Activated effector memory CD4-positive, alpha-beta T cell treated with Interleukin-2 at 50 U/mL for 16 hours (primary cell): ENCODE measurements around the gene ACOT7.

Source experiments
- DNase-seq: peaks from one replicate; pipeline ENCODE4 v3.0.0-alpha.2; 2020

Gene ACOT7

GRCh38 chr1:6424000-6424565 is 30.5 kb upstream of the ACOT7 start:
- no peak for DNase-seq

DNA sequence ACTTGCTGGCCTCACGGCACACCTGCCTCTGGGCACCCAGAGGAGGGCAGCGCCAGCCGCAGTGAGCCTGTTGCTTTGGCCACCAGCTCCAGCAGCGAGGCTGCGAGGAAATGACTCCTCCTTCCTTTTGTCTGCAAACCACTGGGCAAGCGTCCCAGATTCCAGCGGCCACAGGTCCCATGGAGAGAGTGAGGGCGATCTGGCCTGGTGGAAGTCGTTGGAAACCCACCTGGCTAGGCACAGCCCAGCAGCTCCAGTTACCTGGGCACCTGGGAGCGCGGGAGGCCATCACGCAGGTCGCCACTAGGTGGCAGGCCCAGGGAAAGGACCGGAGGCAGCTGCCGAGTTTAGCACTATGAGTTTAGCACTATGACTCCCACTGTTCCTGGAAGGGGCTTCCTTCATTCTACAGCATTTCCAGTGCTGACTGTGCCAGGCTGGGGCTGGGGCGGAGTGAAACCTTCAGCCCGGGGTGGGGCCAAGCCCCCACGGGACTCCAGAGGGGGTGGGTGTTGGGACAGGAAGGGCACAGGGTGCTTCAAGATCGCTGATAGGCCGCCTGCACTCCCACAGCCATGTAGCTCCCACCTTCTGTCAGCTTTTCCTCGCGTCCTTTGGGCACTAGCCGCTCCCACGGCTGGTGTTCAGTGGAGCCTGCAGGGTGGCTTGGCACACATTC is 29.9 kb upstream of the ACOT7 start:
- peak; percentile 64 for DNase-seq

DNA sequence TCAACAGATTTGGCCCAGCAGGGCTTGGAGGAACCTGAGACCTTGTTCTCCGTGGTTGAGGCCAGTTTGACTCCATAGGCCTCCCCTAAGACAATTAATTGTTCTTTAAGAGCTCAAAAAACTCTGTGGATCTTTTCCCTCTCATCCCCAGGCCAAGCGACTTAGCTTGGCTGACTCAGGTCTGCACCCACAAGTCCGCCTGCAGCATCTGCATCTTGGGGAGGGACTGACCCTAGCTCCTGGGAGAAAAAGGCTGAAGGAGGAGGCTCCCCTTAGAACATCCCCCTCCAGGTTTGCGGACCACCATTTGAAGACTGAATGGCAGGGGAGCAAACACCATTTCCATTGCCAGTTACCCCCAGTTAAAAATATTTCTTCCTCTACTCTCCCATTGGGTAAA is 27.7 kb upstream of the ACOT7 start:
- no peak for DNase-seq

- no peak for DNase-seq
Measured at GRCh38 chr1:6420454-6421042, 27.0 kb upstream of the ACOT7 start.

- DNase-seq = no peak
Measured at GRCh38 chr1:6419804-6420453, 26.4 kb upstream of the ACOT7 start, which contains the start of gene HES2. Gene HES2 (minus strand): TSS chr1:6419919. CDS start chr1:6419820, 99 bp downstream.

GRCh38 chr1:6419397-6419803 is 25.8 kb upstream of the ACOT7 start:
- DNase-seq = no peak

DNA sequence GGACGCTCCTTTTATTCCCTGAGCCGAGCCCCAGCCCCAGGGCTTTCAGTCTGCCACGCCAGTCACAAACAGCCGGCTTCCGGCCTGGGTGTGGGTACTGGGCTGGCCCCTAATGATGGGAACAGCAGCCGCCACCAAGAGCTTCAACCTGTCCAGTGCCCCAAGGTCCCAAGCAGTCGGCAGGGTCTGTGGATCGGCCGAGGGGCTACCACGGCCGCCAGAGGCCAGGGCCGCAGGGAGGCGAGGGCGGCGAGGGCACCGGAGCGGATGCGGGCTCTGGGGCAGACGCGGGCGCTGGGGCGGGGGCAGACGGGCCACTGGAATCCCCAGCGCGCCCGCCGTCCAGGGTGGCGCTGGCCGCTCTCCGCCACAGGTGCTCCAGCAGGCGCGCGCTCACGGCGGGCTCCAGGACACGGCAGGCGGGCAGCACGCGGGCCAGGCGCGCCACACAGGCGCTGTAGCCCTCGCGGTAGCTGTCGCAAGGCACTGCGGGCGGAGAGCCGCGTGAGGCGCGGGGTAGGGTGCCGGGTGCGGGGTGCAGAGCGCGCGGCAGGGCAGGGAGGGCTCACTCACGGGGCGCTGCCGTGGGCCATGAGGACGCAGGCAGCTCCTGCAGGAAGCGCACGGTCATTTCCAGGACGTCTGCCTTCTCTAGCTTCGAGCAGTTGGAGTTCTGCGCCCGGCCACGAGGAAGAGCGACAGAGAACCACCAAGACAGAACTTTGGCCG is 25.3 kb upstream of the ACOT7 start:
- no peak for DNase-seq

DNA sequence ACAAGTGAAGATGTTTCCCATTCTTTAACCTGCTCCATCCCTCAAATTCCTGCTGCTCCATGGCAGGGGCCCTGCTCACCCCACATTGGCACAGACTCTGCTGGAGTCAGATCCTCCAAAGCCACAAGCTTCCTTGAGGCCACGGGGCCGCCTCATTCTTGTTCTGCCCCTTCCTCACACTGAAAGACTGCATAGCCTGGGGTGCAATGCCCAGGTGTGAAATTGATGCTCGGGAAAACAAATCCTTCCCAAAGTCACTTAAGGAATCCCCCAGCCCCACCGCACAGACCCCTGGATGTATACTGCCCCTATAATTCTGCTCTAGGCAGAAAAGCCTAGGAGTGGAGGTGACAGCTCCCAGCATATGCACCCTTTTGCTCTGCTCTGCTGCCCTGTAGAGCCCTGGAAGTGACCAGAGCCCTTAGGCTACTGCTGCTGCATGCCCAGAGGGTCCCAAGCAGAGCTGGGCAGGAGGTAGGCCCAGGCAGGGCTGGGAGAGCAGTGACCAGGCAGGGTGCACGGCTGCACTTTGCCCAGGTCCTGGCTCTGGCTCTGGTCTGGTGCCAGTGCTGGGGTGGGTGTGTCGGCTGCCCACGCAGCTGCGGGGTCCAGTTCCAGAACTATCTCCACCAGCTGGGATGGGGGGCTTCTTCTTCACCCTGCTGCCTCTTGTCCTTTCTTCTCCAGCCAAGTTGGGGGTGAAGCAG is 24.5 kb upstream of the ACOT7 start:
- no peak for DNase-seq

- no peak for DNase-seq
Measured at GRCh38 chr1:6416906-6417305, 23.3 kb upstream of the ACOT7 start.

GRCh38 chr1:6416295-6416656 is 22.7 kb upstream of the ACOT7 start:
- no peak for DNase-seq

DNA sequence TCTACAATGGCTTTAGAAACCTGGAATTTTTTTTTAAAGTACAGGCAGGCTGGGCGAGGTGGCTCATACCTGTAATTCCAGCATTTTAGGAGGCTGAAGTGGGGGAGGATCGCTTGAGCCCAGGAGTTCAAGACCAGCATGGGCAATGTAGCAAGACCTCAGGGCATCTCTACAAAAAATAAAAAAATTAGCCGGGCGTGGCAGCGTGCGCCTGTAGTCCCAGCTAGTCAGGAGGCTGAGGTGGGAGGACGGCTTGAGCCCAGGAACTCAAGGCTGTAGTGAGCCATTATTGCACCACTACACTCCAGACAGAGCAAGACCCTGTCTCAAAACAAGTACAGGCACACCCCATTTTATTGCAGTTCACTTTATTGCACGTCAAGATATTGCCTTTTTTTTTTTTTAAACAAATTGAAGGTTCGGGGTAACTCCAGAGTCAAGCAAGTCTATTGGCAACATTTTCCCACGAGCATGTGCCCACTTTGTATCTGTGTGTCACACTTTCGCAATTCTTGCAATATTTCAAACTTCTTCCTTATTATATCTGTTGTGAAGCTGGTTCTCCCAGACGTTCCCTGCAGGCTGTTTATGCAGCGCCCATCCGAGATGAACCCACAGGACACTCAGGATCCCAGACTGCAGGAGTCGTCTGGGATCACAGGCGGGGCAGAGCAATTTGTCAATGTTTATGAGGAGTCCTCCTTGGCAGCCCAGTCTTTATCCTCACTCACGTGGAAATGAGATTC is 21.5 kb upstream of the ACOT7 start:
- no peak for DNase-seq

GRCh38 chr1:6414443-6414844 is 20.9 kb upstream of the ACOT7 start:
- no peak for DNase-seq

DNA sequence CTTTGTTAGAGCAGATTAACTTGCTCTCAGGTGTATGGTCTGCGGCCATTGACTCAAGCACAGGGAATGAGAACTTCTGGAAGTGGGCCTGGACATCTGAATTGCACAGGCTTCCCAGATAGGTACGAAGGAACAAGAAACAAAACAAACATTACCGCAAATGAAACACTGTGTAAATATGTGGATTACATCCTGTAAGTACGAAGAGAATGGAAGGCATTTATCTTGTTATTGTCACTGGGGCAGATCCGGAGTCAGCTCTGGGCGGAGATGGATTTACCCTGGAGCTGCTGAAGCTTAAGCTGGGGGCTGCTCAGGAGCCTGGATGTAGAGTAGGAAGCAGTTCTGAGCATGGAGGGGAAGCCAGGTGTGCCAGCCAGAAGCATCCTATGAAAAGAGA is 19.3 kb upstream of the ACOT7 start:
- no peak for DNase-seq

- DNase-seq = no peak
Measured at GRCh38 chr1:6410248-6410893, 16.8 kb upstream of the ACOT7 start.

GRCh38 chr1:6409733-6410132 is 16.2 kb upstream of the ACOT7 start:
- DNase-seq = no peak

GRCh38 chr1:6409053-6409452 is 15.5 kb upstream of the ACOT7 start:
- no peak for DNase-seq

- DNase-seq = no peak
Measured at GRCh38 chr1:6408023-6408422, 14.5 kb upstream of the ACOT7 start.

- no peak for DNase-seq
Measured at GRCh38 chr1:6401673-6402072, 8.1 kb upstream of the ACOT7 start.

GRCh38 chr1:6399294-6399693 is 5.7 kb upstream of the ACOT7 start:
- DNase-seq = no peak

- DNase-seq = no peak
Measured at GRCh38 chr1:6397844-6398441, 4.4 kb upstream of the ACOT7 start.

DNA sequence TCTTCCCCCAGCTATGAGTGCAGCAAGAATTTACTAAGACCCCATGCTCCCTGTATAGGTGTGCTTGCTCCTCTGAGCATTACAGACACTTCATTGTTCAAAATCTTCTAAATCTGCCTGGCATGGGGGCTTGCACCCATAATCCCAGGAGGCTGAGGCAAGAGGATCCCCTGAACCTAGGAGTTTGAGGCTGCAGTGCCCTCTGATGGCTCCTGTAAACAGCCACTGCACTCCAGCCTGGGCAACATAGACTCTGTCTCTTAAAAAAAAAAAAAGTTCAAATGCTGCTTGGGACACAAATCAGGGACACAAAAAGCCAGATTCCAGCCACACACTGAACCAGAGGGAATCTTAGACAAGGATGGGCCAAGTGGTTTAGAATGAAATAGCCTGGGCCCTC is 3.4 kb upstream of the ACOT7 start:
- DNase-seq = no peak
